HG02678 (cell line): ENCODE data around the gene RAP1A.
"Not testable (repeated sequence)": the region's sequence is repeated elsewhere in the genome, so short reads cannot be mapped to it uniquely, and the experiment has no call there.

Experiments
- ATAC-seq: cut with Tn5 transposase; IDR thresholded peaks from one replicate; pipeline ENCODE4 v1.9.1; 2021; ENCODE audit warnings: mild to moderate bottlenecking, moderate library complexity; ENCODE audit not compliant: unreplicated experiment

Gene RAP1A

GRCh38 chr1:111596499-111596898, 23.1 kb upstream of the RAP1A start:
- ATAC-seq = no peak

- ATAC-seq = no peak
These were observed 22.2 kb upstream of the RAP1A start for GRCh38 chr1:111597426-111597825.

DNA sequence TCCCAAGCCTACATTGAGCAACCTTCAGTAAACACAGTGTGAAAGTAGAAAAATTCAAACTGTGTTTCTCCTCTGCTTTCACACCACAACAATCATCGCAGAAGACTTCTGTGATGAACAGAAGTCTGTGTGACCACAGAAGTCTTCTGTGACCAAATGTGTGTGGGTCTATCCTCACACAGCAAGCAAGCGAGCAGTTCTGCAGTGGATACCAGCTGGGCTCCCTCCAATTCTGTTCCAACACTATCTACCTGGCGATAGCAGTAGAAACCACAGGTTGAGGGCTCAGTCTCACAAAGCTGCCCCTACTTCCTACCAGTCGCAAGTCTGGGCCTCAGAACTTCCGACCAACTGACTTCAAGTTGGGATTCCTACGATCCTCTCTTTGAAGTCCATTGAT, 21.0 kb upstream of the RAP1A start:
- peak; percentile 20 for ATAC-seq

DNA sequence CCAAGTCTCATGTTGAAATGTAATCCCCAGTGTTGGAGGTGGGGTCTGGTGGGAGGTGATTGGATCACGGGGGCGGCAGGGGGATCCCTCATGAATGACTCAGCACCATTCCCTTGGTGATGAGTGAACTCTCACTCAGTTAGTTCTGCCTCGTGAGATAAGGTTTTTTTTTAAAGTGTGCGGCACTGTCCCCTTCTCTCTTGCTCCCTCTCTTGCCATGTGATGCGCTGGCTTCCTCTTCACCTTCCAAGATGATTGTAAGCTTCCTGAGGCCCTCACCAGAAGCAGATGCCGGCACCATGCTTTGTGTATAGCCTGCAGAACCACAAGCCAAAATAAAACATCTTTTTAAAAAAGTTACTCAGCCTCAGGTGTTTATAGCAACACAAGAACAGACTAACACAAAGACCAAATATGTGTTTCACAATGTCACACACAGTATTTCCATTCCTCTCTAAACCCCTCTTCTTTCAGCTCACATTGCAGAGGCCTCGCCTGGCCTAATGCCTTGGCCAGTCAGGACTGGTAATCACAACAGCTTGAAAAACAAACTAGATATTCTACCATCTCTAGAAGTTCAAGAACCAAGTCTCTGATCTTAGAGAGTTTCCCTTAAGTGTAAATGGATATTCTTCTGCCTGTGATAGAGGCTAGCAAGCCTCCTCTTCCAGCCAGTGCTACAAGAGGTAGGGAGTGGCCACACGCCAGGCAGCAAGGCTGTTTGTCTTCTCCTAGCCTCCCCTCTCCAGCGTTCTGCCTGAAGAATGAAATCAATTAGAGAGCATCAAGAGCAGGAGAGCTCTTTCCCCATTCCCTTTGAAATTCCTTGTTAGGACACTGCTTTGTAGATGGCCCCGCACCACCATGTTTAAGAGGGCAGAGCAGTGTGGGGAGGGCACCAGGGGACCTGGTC, 19.6 kb upstream of the RAP1A start:
- ATAC-seq = peak; percentile 4

DNA sequence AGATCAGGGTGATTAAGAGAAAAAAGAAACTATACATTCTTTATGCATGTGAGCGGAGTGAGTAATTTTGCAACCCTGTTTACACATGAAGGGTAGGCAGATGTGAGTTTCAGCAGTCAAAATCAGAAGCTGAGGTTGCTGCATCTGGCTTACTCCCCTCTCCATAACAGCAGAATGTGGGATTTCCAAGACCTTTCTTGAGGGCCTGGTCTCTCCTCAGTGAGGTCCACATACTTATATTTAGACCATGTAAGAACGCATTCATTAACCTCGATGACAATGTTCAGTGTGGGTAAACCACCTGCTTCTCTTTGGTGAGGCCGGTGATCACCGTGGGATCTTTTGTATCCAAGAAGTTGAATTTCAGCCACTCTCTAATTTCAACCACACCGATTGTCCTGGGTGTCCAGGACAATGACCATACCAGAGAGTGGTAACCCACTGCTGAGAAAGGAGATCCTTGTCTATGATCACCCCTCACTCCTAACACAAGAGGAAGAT, 18.7 kb upstream of the RAP1A start:
- peak; percentile 73 for ATAC-seq

- no peak for ATAC-seq
These were observed 17.3 kb upstream of the RAP1A start for GRCh38 chr1:111602302-111602701.

GRCh38 chr1:111602974-111603373, 16.6 kb upstream of the RAP1A start:
- ATAC-seq = no peak

DNA sequence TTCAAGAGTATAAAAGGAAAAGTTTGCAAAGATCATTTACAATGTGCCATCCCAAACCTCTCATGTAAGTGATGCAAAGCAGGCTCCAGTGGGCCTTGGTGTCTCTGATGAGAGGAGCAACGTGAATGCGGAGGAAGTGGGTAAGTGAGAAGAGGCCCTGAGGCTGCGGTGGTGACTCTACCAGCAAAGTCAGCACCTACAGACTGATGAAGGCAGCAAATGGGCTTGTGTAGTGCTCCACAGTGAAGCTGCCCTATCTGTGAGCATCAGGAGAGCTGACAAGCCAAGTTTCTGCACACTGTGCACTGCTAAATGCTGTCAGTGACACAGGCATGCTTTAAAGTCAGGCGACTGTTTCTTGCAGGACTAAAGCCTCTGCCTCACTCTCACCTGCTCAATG, 15.6 kb upstream of the RAP1A start:
- ATAC-seq = peak; percentile 37

GRCh38 chr1:111604931-111605330, 14.7 kb upstream of the RAP1A start:
- no peak for ATAC-seq

DNA sequence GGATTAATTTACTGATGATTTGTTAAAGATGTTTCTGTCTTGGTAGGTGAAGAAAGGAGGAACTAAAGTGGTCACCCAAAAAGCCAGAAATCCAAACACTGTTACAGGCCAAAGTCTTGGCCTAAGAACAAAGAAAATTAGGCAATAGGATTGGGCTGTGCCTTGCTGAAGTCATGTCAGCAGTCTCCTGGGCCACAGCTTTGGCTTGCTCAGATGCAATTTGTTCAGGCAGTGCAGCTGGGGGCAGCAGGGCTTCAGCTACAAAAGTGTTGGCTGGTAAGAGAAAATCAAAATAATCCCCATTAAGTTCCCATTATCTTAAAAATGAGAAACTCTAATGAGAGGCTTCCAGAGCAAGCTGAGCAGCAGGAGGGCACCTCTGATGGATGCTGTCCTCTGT, 14.0 kb upstream of the RAP1A start:
- no peak for ATAC-seq

DNA sequence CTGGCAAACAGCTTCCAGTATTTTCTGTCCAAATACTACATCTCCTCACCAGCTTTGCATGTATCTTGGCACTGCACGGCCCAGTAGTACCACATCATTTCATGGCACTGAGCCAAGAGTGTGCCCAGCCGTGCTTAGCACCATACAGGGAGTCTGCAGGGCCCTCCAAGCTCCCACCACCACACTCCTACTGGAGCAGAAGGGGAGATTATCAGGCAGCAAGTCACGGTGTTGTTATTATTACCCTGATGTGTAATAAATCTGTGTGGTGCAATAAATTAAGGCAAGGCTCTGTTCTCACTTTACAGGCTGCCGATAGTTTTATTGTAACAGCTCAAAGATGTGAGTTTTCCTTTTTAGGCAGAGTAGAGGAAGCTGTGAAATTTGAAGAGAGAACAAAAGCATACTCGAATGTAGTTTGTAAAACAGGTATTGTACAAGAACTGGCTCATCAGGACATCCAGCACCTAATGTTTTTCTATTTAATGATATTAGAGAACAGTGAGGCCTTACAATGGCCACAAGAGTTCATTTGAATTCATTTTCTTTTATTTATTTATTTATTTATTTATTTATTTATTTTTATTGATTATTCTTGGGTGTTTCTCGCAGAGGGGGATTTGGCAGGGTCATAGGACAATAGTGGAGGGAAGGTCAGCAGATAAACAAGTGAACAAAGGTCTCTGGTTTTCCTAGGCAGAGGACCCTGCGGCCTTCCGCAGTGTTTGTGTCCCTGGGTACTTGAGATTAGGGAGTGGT, 13.0 kb upstream of the RAP1A start:
- not testable (repeated sequence) for ATAC-seq

DNA sequence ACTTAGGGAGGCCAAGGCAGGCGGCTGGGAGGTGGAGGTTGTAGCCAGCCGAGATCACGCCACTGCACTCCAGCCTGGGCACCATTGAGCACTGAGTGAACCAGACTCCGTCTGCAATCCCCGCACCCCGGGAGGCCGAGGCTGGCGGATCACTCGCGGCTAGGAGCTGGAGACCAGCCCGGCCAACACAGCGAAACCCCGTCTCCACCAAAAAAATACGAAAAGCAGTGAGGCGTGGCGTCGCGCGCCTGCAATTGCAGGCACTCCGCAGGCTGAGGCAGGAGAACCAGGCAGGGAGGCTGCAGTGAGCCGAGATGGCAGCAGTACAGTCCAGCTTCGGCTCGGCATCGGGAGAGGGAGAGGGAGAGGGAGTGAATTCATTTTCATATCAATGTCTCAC, 11.1 kb upstream of the RAP1A start:
- not testable (repeated sequence) for ATAC-seq

DNA sequence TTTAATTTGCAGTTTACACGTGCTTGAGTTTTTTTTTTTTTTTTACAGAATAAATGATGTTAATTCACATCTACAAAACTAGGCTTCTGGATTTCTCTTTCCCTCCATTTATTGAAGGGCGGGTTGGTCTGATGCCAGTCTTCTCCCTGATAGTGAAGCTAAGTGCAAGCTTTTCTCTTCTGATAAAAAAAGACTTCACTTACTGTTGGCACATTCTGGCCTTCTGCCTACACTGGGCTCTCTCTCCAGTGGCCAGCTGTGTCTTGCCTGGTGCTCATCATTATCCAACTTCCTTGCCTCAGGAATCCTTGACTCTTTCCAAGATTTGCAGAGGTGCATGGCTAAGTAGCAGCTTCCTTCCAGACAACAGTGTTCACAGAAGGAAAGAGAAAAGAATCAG, 7.6 kb upstream of the RAP1A start:
- no peak for ATAC-seq

DNA sequence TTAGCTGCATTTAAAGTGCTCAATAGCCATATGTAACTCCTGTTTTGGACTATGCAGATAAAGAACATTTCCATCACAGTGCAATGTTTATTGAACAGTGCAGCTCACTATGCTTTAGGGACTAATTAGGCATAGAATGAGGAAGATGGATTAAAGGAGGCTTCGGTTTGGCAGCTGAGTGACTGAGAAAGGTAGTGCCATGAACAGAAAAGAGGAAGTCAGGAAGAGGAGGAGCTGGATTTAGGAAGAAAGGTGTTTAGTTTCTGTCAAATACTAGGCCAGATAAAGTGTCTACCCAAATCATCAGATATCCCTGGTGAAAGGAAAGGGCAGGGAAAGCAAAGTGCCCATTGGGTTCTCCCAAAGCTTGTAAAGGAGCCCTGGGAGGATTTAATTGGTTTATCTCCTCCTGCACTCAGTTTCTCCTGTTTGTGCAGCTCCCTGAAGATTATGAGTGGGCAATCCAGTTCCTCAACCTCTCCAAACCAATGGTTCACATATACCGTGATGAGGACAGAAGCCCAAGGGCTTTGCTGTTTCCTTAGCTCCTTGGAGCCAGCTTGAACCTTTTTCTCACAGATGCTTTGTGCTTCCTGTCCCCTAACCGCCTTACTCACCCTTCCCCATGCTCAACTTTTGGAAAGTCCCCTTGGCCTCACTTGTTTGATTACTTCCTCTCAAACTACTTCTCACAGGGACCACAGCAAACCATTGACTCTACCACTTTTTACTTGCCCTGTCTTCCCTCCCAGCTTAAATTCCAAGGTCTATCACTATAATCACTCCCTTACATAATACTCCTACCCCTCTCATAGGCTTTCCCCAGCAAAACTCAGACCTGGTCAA, 3.5 kb upstream of the RAP1A start:
- ATAC-seq = peak; percentile 41

DNA sequence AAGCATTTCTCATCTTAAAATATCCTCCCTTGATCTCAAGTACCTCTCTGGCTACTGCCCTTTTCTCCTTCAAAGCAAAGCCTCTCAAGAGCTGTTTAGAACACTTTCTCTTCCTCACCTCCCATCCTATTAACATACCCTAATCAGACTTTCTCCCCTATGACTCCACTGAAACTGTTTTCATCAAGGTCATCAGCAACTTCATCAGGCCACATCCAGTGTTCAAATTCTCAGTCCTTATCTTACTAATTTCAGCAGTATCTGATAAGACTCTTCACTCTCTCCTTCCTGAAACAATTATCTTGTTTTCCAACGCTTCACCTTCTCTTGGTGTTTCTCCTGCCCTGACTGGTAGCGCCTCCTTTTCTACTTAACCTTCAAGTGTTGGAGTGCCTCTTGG, 1.5 kb upstream of the RAP1A start:
- ATAC-seq = no peak

GRCh38 chr1:111618961-111619634, 491 bp upstream of the RAP1A start:
- ATAC-seq = peak; percentile 10

DNA sequence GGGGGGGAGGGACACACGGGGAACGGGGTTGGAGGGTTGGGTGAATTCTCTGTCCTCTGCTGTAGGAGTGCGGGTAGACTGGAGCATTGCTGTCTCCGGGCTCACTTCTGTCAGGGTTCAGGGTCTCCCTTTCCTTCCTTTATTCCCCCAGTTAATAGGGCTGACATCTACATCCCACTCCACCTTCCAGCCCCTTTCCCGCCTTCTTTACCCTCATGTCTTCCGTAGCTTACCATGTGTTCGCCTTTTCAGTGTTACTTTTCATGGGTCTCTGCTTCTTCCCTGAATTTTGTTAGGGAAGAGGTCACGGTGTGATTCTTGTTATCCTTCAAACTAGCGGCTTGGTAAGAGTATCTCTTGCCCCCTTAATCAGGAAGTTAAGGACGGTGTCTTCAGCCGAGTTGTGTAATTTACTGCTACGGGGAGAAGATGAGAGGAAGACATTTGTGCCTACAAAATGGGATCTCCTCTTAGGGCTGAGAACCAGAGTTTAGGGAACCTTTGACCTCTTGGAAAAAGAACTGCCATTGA, 917 bp downstream of the RAP1A start:
- ATAC-seq = no peak

DNA sequence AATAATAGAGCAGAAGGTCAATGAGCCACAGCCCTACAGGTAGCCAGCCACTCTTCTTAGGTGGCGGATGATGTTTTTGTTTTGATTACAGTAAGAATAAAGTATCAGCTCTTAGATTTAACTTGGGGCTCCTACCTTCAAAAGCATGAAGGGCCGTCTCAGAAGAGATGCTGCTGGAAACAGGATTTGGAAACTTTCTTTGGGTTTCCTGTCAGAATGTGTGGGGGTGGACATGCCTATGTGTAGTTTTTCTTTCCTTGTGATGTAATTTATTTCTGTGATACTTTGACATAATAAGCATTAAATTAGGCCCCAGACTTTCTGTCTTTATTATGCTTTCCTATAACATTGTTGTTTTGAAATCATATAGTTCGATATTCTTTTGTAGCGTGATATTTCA, 1.5 kb downstream of the RAP1A start:
- no peak for ATAC-seq

DNA sequence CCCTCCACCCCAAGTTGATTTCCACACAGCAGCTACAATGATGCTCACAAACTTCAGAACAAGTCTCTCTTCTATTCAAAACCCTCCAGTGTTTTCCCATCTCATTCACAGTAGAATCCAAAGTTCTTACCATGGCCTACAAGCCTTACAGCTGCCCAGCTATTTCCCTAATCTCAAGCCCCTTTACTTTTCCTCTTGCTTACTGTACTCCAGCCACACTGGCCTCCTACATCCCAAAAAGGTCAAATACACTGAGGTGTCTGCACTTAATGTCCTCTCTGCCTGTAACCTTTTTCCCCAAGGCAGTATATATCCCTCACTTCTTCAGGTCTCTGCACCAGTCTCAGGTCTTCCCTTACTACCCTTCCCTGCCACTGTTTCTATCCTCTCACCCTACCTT, 2.6 kb downstream of the RAP1A start:
- no peak for ATAC-seq

GRCh38 chr1:111624382-111624781, 4.8 kb downstream of the RAP1A start:
- no peak for ATAC-seq
